HT-29 (cell line): Measurements from ENCODE around the gene OR2D2. TPM values are rescaled to one million over a fixed set of nuclear protein-coding genes. Genes with fewer than 3 reads are reported as not detected.
"Not testable (repeated sequence)": the region's sequence is repeated elsewhere in the genome, so short reads cannot be mapped to it uniquely, and the experiment has no call there.

Experiments used
- DNase-seq: peaks from one replicate; pipeline ENCODE4 v3.0.0-alpha.2; 2015; ENCODE audit warnings: low spot score
- total RNA-seq: library from RNA; depleted of rRNA; stranded (reverse); fragments of >200 nt; shearing (Covaris generic); gene quantifications from 2 replicates; pipeline ENCODE4 v1.2.3, GENCODE V29; 2014; rRNA removed

Gene OR2D2, protein sequence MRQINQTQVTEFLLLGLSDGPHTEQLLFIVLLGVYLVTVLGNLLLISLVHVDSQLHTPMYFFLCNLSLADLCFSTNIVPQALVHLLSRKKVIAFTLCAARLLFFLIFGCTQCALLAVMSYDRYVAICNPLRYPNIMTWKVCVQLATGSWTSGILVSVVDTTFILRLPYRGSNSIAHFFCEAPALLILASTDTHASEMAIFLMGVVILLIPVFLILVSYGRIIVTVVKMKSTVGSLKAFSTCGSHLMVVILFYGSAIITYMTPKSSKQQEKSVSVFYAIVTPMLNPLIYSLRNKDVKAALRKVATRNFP
- 0.37 TPM in 1 of 2 replicates, not detected in the other for total RNA-seq

DNA sequence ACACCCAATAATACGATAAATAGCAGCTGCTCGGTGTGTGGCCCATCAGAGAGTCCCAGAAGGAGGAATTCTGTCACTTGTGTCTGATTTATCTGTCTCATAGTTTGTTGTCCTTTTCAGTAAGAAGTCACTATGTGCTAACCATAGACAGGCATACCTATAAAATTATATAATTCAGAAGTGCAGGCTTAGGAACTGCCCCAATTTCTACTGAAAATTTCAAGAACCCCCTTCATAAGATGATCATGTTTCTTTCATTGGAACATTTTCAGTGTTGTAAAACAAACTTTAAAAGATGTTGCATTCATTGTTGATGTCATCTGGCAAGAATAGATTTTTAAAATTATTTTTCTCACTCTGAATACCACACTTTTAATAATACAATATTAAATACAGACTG lies at the start of gene OR2D2:
Gene OR2D2, minus strand, starts transcription at position 101 of the 400 bp plus-strand sequence. Its CDS starts 0 bp downstream, at position 101.
- no peak for DNase-seq

DNA sequence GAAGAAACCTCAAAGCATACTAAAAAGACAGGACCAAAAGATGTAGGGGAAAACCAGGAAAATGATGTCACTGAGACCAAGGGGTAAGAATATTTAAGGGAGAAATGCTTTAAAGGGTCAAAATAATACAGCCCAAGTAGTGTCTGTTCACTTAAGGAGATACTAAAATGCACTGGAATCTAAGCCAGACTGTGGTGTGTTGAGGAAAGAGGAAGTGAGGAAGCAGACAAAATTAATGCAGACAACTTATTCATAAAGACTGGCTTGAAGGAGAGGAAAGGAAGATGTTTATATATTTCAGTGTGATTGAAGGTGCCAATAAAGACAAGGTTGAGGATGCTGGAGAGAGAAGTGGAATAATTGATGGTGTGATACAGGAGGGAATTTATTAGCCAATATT lies 49.7 kb upstream of the OR2D2 start:
- no peak for DNase-seq

DNA sequence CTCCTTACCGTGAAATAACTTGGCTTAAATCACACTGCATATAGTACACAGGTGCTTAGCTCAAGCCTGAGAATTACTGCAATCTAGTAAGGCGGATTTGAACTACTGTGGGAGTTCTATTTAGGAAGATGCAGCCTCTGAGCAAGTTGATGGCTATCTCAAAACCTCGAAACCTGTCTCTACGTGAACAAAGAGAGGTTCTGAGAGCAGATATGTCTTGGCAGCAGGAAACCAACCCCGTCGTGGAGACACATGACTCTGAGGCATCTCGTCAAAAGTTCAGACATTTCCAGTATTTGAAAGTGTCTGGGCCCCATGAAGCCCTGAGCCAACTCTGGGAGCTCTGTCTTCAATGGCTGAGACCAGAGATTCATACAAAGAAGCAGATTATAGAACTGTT lies 39.8 kb upstream of the OR2D2 start:
- no peak for DNase-seq

DNA sequence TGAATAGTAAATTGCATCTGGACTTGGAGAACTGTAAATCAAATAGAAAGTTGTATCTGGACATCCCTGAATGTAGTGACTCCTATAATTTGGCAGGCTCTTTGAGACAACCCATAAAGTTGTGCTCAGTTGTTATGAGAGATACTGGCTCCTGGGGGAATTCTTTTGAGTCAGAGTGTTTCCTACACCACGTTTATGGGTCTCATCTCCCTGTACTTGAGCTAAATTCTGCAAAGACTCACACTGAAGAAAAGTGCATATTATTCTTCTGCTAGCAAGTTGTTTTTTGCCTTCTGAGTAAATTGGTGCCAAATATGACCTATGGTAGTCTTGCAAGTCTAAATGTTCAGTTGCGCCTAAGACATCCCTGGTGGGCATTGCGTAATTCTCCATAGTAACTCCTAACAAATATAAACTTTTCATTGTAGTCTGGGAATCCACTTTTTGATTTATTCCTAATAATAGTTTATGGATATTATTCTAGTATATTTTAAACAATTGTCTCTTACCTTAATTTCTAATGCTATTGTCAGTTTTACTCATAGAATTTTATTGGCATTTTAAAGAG lies 38.9 kb upstream of the OR2D2 start:
- no peak for DNase-seq

DNA sequence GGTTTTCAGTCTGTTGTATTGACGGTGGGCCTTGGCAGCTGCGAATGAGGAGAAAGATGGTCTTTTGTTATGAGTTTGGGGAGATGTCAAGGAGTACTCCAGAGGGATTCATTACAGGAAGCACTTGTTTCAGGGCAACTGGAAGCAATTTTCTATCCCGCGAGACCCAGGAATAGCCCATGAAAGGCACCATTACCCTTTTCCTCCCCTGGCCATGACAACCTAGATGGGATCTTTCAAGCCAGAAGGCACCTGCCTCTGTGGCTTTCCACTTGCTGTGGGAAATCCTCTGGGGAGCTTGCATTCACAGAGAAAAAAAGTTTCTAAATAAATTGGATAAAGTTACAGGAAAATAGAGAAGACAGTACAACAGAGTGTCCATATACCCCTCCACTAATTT lies 36.6 kb upstream of the OR2D2 start:
- DNase-seq: no peak

DNA sequence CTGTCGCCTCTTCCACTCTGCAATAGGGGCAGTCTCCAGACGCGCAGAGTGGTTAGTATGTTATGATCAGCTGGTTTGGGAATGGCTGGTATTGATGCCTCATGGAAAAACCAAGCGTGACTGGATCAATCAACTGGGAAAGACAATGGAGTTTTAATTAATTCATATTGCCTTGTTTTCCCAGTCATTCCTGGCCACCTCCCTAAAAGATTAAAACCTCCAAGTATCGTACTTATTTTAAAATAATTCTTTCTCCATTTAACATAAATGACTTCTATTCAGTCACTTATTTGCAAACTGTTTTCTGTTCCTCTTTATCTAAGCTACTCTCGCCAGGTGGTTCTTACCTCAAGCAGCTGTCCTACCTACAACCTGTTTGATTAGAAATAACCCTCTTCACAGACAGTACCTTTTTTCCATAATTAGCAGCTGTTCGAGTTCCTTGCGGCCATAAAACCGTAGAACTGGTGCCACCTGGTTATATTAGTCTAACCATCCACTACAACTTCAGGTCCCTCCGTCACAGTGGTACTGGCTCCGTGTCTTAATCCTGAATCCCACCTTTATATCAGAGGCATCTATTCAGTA lies 34.8 kb upstream of the OR2D2 start:
- peak; percentile 56 for DNase-seq

DNA sequence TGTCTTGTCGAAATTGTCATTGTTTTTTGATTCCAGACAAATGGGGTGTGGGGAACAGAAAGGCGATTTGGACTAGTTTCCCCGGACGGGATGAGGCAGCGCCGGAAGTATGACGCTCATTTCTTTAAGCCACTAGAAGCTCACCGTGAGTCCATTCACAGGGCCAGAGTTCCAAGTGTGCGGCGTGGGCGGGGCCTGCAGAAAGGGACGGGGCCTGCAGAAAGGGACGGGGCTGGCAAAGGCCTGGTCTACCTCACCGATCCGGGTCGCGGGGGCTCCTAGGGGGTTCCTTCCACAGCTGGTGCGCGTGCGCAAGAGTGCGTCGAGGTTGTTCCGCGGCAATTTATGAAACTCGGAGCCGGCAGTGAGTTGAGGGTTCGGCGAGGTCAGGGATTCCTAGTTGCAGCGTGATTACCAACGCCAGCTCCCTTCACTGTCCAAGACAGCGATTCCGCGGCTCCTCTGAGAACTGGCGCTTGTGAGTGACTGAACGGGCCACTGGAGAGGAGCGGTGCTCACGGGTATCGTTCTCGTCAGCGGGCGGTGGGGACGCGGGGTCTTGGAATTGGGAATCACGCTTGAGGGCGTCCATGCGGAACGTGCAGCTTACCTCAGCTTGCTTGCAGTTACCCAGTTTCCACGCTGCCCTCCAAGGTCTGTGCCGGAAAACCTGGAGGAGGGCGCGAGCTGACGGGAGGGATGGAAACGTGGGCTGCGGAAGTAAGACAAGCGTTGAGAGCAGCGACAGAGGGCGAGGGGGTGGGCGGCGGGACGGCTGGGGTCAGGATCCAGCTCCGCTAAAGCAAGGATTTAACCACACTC lies 34.1 kb upstream of the OR2D2 start, which contains the start of gene ZNF215:
Gene ZNF215, plus strand, starts transcription at position 219 of the 822 bp plus-strand sequence. CDS start 5,847 bp downstream, outside the sequence.
- peak; percentile 91 for DNase-seq

DNA sequence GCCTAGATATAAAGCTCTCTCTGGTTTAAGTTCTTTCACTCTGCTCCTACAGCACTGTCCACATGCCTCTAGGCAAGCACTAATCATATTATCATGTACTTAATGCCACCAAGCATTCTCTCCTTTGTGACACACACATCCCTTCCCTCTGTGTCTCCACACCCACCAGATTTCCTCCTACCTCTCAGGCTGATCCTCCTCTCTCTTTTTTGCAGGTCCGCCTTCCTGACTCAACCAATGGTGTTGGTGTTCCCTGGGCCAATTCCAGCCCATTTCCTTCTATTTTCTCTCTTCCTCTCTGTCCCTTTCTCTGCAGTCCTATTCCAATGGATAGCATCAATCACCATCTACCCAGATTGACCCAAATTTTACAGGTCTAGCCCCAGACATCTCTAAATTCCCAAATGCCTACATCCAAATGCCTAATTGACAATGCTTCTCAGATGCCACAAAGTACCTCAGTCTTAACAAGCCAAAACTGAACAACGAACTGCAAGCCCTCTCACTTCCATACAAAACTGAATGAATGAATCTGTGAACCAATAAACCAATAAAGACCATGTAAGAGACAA lies 33.4 kb upstream of the OR2D2 start:
- no peak for DNase-seq

DNA sequence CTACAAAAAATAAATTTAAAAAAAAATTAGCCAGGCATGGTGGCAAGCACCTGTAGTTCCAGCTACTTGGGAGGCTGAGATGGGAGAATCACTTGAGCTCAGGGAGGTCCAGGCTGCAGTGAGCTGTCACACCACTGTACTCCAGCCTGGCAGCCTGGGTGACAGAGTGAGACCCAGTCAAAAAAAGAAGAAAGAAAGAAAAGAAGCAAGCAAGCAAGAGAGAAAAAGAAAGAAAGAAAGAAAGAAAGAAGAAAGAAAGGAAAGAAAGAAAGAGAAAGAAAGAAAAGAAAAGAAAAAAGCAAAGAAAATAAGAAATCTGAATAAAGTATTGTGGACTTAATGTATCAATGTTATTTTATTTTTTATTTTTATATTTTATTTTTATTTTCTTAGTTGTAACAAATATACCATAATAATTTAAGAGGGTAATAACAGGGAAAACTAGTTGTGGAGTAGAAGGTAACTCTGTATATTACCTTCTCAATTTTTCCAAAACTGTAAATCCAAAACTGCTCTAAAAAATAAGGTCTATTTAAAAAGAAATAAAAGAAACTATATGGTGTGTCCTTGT lies 32.8 kb upstream of the OR2D2 start:
- no peak for DNase-seq

DNA sequence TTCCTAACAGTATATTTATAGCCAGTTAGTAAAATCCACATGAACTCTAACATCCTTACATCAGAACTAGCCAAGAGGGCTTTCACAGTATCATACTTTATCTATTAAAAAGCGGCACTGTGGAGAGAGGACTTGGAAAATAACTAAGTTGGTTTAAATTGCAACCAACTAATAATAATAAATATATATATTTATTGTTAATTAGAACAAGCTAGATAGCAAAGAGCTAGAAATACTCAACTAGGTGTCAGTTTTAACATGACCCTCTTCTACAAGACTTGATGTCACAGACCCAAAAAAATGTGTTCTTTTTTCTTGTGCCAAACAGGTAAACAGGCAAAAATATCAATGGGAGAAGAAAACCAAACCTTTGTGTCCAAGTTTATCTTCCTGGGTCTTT lies 28.4 kb upstream of the OR2D2 start, which contains the start of gene OR2D3:
Gene OR2D3, plus strand, starts transcription at position 301 of the 400 bp plus-strand sequence. Its CDS starts 0 bp downstream, at position 301.
- no peak for DNase-seq

DNA sequence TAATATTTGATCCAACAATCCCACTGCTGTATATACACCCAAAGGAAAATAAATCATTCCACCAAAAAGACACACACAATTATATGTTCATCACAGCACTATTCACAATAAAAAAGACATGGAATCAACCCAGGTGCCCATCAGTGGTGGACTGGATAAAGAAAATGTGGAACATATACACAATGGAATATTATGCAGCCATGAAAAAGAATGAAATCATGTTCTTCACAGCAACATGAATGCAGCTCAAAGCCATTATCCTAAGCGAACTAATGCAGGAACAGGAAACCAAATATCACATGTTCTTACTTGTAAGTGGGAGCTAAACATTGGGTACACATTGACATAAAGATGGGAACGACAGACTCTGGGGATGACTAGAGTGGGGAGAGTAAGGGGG lies 27.4 kb upstream of the OR2D2 start:
- no peak for DNase-seq

DNA sequence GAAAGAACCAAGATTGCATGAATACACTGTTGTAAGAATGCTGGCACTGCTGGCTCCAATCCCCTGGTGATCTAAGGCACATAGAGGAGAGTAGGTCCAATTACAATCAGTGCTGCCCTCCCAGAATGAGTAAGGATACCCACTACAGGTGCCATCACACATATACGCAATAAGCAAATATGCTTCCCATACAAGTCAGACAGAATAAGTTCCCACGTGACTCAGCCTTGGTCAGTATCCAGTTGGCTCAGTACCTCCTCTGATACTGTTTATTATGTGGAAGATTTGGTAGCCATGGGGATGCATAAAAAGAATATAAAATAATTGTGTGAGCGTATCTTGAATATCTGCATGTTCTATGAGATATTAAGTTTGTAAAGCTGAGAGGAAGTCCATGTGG lies 19.6 kb upstream of the OR2D2 start:
- no peak for DNase-seq

DNA sequence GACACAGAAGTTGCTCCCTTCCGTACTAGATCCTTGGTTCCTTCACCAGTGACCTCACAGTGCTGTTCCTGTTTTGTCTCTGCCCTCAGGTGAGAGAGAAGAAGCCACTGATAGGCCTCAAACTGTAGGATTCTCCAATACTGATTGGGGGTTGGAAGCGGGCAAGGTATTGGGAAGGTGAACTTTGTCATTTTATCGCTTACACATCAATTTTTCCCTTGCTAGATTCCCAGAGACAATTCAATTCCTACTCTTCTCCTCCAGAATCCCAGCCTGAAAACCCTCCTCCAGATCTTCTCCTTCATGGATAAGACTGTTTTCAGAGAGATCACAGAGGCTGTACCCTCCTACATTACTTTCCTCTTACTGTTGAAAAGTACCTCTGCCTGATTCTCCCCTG lies 19.1 kb upstream of the OR2D2 start:
- no peak for DNase-seq

DNA sequence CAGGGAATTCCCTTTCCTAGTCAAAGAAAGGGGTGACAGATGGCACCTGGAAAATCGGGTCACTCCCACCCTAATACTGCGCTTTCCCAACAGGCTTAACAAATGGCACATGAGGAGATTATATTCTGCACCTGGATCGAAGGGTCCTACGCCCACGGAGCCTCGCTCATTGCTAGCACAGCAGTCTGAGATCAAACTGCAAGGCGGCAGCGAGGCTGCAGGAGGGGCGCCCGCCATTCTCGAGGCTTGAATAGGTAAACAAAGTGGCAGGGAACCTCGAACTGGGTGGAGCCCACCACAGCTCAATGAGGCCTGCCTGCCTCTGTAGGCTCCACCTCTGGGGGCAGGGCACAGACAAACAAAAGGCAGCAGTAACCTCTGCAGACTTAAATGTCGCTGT lies 12.5 kb upstream of the OR2D2 start:
- DNase-seq: not testable (repeated sequence)

DNA sequence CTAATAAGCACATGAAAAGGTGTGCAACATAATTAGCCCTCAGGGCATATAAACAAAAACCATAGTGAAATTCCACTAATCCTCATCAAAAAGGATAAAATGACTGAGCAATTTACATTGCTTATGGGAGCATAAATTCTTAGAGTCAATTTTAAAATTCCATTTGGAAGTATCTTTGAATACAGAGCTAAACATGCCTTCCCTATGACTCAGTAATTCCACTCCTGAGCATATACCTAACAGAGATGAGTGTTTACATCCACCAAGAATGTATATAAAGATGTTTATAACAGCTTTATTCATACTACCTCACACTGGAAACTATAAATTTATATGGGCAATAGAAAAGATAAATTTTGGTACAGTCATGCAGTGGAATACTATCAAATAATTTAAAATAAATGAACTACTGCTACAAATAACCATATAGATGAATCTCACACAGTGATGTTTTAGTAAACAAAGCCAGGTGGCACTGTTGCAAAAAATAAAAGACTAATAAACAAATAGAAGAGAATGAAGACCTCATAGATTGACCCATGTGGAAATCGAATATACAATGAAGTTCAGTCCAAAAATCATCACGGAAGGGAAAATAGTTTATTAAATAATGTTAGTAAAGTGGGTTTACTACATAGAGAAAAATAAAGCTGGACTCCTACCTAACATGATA lies 8.2 kb upstream of the OR2D2 start:
- peak; percentile 24 for DNase-seq

DNA sequence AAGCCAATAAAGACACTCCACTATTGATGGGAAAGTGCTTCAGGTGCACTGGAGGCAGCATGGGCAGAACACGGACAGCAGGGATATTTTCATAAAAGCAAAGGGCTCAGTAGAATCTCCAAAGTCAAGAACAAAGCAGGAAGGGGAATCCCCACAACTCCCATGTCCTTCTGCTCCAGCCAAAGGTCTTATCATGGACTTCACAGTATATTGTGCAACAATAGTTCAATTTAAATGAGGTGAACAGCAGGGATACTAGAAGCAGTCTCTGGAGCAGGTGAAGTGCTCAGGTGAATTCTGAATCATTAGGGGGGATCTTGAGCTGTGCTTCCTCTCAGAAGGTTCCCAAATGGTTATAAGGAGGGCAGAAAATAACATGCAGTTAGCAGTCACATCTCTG lies 6.6 kb upstream of the OR2D2 start:
- no peak for DNase-seq

DNA sequence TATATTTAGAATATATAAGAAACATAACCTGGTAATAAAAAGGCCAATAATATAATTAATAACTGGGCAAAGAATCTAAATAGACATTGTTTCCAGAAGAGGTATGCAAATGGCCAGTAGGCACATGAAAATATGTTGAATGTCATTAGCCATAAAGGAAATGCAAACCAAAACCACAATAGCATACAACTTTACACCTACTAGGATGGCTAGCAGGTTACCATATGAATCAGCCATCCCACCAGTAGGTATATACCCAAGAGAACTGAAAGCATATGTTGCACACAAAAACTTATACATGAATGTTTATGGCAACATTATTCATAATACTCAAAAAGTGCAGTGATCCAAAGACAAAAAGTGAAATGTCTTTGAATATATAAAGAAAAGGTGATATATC lies 2.7 kb upstream of the OR2D2 start:
- DNase-seq: no peak

DNA sequence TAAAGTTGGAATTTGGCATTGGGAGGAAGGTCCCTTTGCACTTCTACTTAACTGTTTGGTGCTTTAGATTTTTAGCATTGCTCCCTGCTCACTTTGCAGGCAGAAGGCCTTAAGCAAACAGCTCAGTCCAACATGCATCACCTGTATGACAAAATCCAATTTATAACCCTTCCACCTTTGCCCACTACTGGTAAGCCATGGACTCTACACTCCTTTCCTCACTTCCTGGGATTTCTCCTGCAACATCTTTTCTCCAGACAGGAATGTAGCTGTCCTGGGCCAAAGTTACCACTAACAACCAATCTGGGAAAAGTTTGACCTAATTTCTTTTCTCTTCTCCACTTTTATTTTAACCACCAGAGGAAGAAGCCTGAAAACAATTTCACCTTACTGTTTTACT lies 1.8 kb upstream of the OR2D2 start:
- DNase-seq: peak; percentile 16

DNA sequence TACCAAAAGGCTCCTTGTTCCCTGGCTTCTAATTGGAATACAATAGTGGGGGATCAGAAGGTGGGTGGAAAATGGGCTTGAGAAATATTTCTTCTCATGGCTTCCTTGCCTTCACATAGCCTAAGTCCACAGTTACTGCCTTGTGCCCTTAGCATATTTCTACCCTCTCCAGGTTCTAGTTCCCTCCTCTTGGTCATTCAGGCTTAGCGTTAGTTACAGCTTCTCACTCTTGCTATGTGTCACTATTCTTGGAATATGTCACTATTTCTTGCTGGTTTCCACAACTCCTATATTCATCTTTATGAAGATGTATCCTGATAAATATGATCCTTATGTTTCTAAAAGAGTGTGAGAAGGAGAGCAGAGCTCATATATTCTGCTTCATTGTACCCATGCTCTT lies 2.5 kb downstream of the OR2D2 start:
- no peak for DNase-seq

DNA sequence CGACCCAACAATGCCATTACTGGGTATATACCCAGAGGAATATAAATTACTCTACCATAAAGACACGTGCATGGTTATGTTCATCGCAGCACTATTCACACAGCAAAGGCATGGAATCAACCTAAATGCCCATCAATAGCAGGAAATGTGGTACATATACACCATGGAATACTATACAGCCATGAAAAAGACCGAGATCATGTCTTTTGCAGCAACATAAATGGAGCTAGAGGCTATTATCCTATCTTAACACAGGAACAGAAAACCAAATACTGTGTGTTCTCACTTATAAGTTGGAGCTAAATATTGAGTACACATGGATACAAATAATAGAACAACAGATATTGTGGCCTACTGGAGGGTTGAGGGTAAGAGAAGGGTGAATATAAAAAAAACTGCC lies 3.5 kb downstream of the OR2D2 start:
- no peak for DNase-seq

DNA sequence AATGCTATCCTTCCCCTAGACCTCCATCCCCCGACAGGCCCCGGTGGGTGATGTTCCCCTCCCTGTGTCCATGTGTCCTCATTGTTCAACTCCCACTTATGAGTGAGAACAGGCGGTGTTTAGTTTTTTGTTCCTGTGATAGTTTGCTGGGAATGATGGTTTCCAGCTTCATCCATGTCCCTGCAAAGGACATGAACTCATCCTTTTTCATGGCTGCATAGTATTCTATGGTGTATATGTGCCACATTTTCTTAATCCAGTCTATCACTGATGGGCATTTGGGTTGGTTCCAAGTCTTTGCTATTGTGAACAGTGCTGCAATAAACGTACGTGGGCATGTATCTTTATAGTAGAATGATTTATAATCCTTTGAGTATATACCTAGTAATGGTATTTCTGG lies 4.6 kb downstream of the OR2D2 start:
- DNase-seq: not testable (repeated sequence)
